22Rv1 (cell line): ENCODE data around the gene TEX2.

Source experiments
- H3K27ac ChIP-seq: fragments of 450-650 bp; 2 replicates; pipeline ENCODE4 v1.5.1; 2017
- CTCF ChIP-seq: fragments of 450-650 bp; IDR thresholded peaks from 2 replicates; pipeline ENCODE4 v1.5.1; 2017; ENCODE audit warnings: mild to moderate bottlenecking
- ZFX ChIP-seq: fragments of 450-650 bp; IDR thresholded peaks from 2 replicates; pipeline ENCODE4 v1.6.1; 2017; ENCODE audit warnings: antibody characterized with exemption, borderline replicate concordance

TEX2 gene

DNA sequence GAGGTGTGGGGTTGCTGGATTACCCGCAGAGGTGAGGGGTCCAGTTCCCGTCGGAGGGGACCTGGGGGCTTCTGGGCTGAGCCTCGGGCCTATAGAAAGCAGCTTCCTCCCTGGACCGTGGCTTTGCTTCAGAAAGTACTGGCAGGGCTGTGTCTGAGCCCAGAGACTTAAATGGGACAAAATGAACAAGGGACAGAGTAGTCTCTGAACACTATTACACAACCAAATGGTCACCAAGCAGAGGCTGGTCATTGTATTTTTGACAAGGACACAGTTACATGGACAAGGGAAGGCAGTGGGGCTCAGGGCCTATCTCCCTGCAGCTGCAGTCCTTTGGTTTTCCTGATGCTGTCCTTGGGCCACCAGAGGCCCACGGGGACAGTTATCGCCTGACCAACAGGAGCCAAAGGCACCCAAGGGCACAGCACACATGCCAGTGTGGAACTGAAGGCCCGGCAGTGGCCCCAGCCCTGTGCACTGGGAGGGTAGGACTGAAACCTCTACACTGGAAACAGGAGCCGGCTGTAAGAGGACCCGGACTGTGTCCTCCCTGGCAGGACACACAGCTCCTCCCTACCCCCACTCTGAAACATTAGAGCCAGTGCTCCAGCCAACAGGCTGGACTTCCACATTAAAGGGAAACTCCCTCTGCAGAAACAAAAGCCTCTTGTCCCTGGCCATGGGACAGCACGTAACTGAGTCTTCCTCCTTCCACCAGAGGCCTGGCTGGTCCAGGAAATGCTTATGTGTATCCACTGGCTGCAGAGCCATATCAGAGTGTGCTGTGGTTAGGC is 107.1 kb downstream of the TEX2 start:
- TF ChIP-seq CTCF: no peak
- no peak for TF ChIP-seq ZFX
- H3K27ac ChIP-seq: peak overlapping the region; percentile 29; the same call in 1 of the 2 replicates

DNA sequence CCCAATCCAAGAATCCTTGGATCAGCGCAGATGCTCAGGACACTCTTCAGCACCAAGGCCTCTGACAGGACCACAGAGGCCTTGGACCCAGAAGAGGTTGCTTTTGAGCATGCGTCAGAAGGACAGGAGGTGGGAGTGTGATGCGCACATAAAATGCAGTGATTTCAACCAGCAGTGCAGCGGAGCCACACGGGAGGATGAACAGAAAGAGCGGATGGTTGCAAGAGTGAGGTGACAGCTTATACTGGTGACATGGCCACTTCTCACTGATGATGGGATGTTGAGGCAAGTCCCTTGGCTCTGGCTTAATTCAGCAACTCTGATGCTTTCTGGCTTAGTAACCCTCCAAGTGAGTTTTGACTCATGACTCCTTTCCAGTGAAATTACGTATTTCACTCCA is 107.9 kb downstream of the TEX2 start:
- no peak overlapping the region for H3K27ac ChIP-seq
- TF ChIP-seq ZFX: no peak
- TF ChIP-seq CTCF: no peak

DNA sequence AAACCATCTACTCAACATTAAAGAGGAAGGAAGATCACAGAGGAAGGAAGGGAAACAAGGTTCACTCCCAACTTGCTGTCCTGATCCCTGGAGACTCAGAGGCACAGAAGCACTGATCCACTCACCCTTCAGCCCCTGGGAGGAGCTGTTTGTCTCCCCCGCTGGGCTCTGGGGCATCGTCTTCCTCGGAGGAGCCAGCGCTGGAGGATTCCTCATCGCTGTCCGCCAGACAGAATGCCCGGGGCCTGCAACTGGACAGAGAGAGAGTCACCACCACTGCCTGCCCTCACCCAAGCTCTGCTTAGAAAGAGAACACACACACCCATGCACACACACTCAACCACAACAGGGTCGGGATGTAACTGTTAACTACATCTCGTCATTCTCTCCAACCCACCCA is 108.3 kb downstream of the TEX2 start:
- TF ChIP-seq CTCF: no peak
- TF ChIP-seq ZFX: no peak
- no peak overlapping the region for H3K27ac ChIP-seq

- TF ChIP-seq ZFX (no peak), CTCF (no peak)
- no peak overlapping the region for H3K27ac ChIP-seq
These were observed 108.8 kb downstream of the TEX2 start for GRCh38 chr17:64154313-64154695.

- H3K27ac ChIP-seq: no peak overlapping the region
- no peak for TF ChIP-seq CTCF
- TF ChIP-seq ZFX: no peak
These were observed 109.3 kb downstream of the TEX2 start for GRCh38 chr17:64153565-64154312.

DNA sequence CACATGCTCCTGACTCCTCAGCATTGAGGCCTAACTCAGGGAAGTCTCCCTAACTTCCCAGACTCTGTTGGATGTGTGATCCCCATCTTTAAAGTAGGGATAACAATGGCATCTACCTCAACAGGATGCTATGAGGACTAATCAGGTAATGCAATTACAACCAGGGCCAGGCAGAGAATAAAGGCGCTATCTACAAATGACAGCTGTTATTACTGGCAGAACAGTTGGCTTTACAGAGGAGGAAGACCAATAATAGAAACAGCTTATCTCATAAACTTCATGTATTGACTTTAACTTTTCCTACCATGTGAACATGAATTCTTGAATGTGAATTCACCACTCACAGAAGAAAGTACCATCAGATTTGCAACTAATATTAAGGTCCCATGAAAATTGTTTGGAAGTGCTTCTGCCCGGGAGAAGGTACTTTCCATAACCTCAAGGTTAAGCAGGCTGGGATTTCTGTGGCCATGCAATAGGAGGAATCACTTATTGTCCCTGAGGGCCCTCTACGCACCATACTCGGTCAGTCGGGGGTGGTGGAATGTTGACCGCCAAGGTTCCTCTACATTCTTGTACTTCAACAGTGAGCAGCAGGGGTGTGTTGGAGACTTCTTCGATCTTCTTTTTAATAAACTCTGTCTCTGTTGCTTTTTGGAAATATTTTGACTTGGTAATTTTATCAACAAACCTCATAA is 110.5 kb downstream of the TEX2 start:
- TF ChIP-seq CTCF (no peak), ZFX (no peak)
- H3K27ac ChIP-seq: no peak overlapping the region

- peak overlapping the region; percentile 98 for H3K27ac ChIP-seq
- TF ChIP-seq ZFX: no peak
- no peak for TF ChIP-seq CTCF
These were observed 112.1 kb downstream of the TEX2 start for GRCh38 chr17:64151016-64151368.
